ENCODE results near the gene TMEM223.
"Not testable (repeated sequence)": the region's sequence is repeated elsewhere in the genome, so short reads cannot be mapped to it uniquely, and the experiment has no call there.

Gene TMEM223, protein sequence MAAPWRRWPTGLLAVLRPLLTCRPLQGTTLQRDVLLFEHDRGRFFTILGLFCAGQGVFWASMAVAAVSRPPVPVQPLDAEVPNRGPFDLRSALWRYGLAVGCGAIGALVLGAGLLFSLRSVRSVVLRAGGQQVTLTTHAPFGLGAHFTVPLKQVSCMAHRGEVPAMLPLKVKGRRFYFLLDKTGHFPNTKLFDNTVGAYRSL

DNA sequence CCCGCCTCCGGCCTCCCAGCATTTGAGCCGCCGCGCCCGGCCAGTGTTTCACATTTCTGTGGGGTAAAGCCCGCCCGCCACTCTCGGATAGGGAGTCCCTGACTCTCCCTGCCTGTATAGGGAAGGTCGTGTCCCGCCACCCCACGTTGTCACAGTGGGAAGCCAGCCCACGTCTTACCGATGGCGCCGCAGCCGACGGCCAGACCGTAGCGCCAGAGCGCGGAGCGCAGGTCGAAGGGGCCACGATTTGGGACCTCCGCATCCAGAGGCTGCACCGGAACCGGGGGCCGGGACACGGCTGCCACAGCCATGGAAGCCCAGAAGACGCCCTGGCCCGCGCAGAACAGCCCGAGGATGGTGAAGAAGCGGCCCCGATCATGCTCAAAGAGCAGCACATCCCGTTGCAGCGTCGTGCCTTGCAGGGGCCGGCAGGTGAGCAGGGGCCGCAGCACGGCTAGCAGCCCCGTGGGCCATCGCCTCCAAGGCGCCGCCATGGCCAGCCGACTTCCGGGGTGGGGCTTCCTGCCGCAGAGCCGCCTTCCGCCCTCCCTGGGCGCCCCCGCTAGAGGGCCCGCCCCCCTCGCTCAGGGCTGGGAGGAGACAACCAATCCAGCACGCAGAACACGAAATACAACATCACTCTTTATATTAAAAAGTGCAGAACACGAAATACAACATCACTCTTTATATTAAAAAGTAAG, at the start of gene TMEM223:
TSS of gene TMEM223 (minus strand) at position 506 of the 701 bp plus-strand sequence. CDS start at position 494, 12 bp downstream.
- peak; percentile 90 for DNase-seq (ENCODE audit: low spot score)

DNA sequence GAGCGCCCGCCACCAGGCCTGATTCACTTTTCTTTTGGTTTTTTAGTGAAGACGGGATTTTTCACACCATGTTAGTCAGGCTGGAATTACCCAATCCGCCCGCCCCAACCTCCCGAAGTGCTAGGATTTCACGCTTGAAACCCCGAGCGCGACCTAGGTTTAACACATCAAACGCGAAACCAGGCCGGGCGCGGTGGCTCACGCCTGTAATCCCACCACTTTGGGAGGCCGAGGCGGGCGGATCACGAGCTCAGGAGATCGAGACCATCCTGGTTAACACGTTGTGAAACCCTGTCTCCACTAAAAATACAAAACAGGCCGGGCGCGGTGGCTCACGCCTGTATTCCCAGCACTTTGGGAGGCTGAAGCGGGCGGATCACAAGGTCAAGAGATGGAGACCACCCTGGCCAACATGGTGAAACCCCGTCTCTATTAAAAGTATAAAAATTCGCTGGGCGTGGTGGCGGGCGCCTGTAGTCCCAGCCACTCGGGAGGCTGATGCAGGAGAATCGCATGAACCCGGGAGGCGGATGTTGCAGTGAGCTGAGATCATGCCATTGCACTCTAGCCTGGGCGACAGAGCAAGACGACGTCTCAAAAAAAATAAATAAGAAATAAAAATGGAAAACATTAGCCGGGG, 49.0 kb upstream of the TMEM223 start:
- peak; percentile 75 for DNase-seq (ENCODE audit: low spot score)

DNA sequence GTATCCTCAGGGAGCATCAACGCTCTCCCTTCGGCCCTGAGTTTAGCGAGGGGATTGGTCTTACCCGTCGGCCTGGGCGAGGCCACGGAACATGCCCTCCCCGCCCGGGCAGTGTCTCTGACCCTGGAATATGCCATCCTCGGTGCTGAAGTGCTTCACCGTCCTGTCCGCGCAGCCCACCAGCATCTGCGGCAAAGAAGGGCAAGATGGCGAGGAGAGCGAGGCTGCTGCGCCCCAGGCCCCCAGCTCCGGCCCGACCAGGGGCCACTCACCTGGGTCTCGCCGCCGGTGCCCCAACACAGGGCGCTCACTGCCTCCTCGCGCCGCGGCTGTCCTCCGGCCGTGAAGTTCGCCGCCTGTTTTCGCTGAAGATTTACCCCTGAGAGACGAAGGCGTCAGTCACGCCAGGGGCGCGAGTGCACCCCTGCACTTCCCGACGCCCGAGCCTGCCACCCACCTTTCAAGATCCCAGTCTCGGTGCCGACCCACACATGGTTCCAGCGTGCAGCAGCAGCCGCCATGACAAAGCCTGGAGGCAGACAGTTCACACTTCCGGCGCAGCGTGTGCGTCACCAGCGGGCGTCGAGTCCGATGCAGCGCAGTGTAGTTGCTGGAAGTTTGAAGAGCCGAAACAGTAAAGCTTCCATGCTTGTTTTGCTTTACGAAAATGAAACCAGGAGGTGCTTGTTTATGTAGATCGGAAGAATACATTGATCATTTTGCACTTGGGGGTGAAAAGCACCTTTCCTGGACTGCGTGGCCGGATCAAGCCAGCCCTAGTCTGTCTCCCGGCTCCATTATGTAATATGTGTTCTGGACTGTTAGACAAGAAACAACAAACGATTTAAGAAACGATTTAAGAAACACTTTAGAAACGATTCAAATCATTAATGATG, 47.5 kb upstream of the TMEM223 start, which contains the start of gene WDR74:
TSS of gene WDR74 (minus strand) at position 541 of the 896 bp plus-strand sequence. CDS start at position 521, 20 bp downstream.
- DNase-seq (ENCODE audit: low spot score): peak; percentile 94

DNA sequence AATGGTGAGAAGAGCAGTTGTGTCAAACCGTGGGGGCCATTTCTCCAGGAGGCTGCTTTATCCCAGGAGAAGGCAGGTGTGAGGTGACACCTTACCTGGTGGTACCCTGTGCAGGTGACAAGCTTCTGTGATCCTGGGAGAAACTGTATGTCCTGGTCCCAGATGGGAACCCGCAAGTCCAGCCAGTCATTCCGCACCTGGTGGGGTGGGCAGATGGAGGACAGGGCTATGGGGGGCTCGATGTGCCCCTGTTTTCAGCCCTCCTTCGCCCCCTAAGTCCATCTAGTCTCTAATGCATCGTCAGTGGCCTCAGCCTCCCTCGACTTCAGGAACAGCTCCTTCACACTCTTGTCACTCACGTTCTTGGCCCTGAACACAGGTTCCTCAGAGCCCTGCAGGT, 43.5 kb upstream of the TMEM223 start:
- no peak for DNase-seq (ENCODE audit: low spot score)

DNA sequence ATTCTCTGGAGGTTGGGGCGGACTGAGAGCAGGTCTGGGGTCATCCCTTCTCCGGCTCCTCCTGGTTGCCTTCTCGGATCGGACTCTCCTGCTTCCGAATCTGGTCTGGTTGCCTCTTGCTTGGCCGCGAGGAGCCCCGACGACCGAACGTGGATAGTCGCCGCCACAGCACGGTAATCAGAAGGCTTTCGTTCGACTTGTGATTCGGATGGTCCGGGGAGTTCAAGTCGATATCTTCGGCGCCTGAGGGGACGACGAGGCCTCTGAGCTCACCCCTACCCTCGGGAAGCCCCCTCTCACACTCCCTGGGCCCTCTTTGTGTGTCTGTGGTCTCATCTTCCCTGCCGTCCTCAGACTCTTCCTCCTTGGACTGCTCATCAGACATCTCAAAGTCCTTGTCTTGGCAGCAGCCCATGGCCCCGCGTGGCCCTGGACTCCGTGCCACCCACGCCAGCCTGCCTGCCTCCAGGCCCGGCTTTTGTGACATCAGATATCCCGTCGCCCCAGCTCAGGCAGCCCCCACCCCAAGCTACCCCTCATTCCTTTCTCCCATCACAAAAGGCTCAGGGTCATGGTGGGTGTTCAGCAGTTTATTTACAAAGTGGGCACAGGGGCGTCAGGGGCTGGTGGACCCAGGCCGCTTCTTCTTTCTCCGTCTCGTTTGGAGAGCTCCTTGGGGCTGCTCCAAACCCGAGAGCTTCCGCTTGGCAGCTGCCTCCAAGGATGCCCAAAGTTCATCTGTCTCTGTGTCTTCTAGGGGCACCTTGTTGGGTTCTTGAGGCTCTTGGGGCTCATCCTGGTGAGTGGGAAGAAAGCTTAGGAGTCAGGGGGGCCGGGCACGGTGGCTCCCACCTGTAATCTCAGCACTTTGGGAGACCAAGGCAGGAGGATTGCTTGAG, 40.8 kb upstream of the TMEM223 start, which contains the start of gene TEX54:
TSS of gene TEX54 (minus strand) at position 506 of the 899 bp plus-strand sequence.
- no peak for DNase-seq (ENCODE audit: low spot score)

DNA sequence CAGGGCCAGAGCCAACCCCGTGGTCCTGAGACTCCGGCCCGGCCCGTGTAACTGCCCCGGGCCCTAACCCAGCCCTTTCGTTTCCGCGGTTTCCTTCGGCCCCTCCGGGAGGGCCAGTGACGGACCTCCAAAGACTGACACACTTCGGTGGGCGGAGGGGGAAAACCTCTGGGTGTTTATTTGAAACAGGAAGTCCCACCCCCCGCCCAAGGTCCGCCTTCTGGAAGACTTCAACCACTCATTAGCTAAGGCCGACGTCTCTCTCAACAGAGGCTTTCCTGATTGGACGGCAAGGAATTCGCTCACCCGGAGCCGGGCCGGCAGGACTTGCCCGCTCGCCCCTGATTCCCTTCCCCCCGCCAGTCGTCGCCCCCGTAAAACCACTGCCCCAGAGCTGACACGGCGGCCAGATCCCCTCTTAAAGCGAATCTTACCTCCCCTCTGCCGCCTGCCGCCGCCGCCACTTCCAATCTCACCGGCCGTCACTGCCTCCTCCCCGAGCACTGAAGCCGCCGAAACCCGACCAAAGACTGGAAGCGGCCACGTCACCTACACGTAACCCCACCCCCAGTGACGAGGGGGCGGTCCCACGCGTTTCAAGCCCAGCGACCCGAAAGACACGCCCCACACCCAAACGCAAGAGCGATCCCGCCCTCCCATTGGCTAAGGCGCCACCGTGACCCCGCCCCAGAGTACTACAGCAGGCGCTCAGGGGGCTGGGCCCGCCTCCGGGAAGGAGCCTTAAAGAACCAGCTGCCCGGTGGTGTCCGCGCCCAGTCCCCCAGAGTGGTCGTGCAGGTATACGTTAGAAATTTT, 39.9 kb upstream of the TMEM223 start, which contains the start of gene STX5:
TSS of gene STX5 (minus strand) at position 532 of the 816 bp plus-strand sequence. CDS start 808 bp downstream, outside the sequence.
- DNase-seq (ENCODE audit: low spot score): peak; percentile 100

DNA sequence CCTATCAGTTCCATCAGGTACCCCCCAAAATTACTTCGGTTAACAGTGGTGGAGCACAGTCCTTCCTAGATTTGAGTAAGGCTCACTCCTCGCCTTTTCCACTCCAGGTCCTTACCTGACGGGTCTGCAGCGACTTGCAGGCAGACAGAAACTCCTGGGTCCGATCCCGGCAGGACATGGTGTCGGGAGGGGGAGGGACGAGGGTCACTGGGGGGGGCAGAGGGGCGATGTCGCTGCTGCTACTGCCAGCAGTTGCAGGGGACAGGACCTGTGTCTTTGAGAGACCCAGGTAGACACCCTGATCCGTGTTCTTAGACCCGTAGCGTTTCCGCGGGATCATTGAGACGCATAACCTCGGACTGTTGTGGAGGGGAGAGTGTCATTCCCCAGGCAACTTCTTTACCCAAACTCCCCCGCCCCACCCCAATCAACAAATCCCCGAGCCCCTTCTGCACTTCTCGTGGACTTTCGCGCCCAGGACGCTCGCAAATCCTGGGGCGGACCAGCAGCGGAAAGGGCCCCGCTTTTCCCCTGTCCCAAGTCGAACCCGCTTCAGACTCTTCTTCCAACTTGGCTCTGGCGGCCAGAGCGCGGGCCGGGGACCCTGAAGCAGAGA, 39.2 kb upstream of the TMEM223 start:
- DNase-seq (ENCODE audit: low spot score): no peak

DNA sequence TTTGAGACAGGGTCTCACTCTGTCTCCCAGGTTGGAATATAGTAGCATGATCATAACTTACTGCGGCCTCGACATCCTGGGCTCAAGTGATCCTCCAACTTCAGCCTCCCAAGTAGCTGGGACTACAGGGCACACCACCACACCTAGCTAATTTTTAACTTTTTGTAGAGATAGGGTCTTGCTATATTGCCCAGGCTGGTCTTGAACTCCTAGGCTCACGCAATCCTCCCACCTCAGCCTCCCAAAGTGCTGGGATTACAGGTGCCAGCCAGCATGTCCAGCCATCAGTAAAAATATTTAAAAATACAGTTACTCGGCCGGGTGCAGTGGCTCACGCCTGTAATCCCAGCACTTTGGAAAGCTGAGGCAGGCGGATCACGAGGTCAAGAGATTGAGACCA, 36.3 kb upstream of the TMEM223 start:
- DNase-seq (ENCODE audit: low spot score): not testable (repeated sequence)

DNA sequence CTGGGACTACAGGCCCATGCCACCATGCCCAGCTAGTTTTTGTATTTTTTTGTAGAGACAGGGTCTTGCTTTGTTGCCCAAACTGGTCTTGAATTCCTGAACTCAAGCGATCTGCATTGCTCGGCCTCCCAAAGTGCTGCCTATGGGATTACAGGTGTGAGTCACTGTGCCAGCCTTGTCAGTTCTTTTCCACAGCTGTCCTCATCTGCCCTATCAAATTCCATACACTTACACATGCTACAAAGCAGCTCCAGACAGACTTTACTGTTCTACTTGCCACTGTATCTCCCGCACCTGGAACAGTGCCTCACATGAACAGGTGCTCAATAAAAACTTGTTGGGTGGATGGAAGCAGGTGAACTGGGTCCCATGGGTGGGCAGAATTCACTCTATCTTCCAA, 31.9 kb upstream of the TMEM223 start:
- no peak for DNase-seq (ENCODE audit: low spot score)

DNA sequence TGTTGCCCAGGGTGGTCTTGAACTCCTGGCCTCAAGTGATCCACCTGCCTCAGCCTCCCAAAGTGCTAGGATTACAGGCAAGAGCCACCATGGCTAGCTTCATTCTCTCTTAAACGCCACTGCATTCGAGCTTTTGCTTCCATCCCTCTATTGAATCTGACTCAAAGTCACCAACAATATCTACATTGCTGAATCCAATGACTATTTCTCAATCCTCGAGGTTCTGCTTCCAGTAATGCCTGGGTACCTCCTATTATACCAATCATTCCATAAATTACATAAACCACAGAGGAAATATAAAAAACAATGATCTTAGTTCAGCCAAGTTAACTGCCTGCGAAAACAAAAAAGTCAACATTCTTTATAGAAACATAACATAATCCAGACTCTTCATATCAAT, 25.3 kb upstream of the TMEM223 start:
- DNase-seq (ENCODE audit: low spot score): no peak

DNA sequence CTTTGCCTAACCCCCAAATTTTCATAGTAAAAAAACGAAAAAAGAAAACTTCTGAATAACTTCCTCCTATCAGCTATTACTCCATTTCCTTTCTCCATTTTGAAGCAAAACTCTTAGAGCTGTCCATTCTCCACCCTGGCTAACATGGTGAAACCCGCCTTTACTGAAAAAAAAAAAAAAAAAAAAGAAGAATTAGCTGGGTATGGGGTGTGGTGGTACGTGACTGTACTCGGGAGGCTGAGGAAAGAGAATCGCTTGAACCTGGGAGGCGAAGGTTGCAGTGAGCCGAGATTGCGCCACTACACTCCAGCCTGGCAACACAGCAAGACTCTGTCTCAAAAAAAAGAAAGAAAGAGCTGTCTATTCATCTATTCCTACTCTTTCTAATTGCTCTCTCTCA, 24.8 kb upstream of the TMEM223 start:
- no peak for DNase-seq (ENCODE audit: low spot score)

DNA sequence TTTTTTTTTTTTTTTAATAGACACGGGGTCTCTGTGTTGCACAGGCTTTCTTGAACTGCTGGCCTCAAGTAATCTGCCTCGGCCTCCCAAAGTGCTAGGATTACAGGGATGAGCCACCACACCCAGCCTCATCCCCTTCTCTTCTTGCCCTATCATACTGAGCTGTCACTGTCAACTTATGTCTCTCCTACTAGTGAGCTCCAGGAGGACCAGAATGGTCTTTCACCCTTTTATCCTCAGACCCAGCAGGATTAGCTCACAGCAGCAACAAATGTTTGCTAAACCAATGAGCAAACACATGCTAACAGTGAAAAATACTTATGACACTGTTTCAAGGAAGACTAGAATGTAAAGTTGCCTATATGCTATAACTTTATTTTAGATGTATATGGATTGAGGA, 19.9 kb upstream of the TMEM223 start:
- no peak for DNase-seq (ENCODE audit: low spot score)

DNA sequence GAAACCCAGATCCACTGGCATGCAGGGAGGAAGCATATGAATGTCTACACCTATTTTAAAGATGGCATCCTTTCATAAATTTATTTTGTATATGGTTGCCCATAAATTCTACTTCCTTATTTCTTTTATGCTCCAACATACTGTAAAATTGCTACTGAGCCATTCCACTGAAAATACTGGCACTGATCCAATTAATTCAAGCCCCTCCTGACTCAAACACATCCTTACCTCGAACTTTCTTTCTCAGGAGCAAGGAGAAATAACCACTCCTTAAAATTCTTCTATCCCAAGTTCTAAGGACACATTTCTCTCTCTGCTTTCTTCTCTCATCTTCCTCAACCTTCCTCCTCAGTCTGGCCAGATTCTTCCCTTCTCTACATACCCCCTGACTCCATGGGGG, 18.9 kb upstream of the TMEM223 start:
- DNase-seq (ENCODE audit: low spot score): no peak

DNA sequence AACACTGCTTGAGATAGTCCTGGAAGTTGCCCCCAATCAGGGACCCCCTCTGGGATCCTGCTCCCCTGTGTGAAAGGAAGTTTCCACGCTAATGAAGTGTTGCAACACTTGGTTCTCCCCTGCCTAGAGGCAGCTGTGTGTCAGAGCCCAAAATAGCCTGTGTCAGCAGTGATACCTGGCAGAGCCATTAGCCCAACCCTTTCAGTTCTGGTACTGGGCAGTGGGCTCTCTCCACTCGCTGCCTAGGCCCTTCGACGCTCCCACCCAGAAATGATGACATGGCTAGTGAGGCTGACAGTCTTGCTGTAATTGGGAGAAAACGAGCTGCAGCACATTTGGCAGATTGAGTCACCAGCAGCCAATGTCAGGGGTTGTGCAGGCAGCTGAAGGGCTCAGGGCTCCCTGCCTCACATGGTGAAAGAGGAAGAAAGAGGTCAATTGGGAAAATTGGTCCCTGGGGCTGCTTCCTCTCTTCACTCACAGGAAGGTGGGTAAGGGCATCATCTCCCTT, 14.9 kb upstream of the TMEM223 start:
- no peak for DNase-seq (ENCODE audit: low spot score)

DNA sequence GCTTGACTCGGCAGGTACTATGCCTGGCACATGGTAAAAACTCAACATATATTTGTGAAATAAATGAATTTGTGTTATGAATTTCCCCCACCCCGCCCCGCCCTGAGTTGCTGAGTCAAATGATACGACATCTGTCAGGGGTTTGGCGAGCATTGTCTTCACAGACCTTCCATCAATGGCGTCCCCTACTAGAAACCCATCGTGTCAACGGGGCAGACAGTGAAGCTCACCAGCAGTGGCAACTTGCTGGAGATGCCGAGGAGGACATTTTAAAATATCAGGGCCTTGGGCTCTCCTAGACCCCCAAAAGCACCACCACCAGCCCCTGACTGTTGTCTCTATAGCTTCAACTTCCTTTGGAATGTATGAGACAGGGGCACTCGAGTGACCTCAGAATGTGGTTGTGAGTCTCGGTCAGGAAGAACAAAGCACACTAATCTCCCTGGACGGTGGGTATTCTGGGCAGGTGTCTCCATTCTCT, 14.2 kb upstream of the TMEM223 start:
- no peak for DNase-seq (ENCODE audit: low spot score)

DNA sequence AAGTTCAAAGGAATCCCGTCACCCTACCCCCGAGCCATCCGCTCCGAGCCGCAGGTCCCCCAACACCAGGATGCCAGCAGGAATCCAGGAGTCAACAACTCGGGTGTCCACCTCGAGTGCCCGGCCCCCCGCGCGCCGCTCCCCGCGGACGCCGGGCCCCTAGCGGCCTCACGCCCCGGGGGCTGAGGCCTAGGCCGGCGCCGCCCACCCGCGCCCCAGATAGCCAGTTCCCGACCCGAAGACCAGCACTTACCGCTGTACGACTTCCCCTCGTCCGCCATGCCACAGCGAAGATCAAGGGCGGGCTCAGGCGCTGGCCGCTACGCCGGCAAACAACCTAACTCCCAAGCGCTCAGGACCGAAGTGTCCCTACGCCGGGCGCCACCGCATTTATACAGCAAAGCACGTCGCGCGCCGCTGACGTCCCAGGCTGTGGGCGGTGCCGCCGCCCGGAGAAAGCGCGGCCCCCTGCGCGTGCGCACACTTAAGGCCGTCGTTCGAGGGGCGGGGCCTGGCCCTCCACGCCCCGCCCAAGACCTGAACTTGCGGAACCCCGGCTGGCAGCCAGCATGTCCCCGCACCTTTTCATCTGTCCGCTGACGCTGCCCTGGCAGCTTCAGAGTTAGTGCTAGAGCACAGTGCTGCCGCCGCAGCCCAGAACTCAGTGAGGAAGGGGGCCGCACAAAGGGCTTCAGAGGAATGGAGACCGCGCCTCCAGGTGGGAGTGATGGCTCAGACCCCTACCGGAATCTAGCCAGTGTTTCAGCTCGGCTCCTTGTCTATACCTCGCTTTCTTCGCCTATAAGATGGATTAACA, 13.5 kb upstream of the TMEM223 start, which contains the start of gene NXF1:
TSS of gene NXF1 (minus strand) at position 365 of the 817 bp plus-strand sequence. CDS start at position 281, 84 bp downstream.
- peak; percentile 96 for DNase-seq (ENCODE audit: low spot score)

DNA sequence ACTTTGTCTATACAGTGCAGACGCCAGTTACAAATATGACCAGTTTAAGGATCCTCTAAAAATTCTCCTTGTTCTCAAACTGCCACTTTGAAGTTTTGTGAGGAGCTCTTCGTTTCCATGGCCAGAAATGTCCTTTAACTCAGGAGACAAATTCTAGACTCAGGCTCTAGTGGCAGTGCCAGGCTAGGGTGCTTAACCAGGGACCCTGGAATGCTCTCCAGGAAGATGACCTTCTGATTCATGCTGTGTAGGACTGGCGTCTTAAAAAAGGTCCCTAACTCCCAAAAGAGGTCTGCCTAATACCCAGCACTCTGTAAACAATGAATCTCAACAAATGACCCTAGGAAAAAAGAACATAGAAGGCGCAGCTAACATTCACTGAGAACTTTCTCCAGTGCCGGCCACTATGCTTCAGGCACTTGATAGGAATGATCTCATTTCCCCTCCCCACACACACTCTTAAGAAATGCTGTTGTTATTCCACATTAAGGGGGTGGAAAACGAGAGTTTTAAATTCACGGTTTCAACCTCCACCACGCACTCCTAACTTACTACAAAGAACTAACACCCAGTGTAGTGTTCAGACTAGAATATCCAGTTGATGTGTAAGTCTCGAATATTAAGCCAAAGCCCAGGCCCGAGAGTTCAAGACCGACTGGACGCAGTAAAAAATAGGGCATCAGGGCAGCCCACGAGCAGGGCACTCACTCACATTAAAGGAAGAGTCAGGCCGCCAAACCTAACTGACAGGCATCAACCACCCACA, 12.7 kb upstream of the TMEM223 start:
- DNase-seq (ENCODE audit: low spot score): peak; percentile 35
